ENCODE measurements around the gene BCAS2.

Gene BCAS2

GRCh38 chr1:114561333-114561732, 20.1 kb downstream of the BCAS2 start:
- H3K4me1 ChIP-seq (ENCODE audit: control insufficient read depth, insufficient read depth, low read length, poor library complexity, severe bottlenecking) = no peaks in the 10 kb centered on the region
- no peak overlapping the region for H3K27ac ChIP-seq (ENCODE audit: insufficient read depth, low read length, poor library complexity, severe bottlenecking)
- H3K36me3 ChIP-seq (ENCODE audit: control insufficient read depth, insufficient read depth, low read length) = peaks cover 10% of the 10 kb centered on the region
- no peak for DNase-seq
- H3K27me3 ChIP-seq (replicated peaks; ENCODE audit: control insufficient read depth, insufficient read depth, low read length, poor library complexity, severe bottlenecking) = no peaks in the 10 kb centered on the region
- no peaks in the 10 kb centered on the region for H3K9me3 ChIP-seq (ENCODE audit: control insufficient read depth, low read length)
- H3K4me3 ChIP-seq (ENCODE audit: insufficient read depth, low read depth, low read length, poor library complexity, severe bottlenecking) = no peak overlapping the region

GRCh38 chr1:114559356-114559755, 22.1 kb downstream of the BCAS2 start:
- no peak for DNase-seq
- Histone ChIP-seq H3K27me3 (replicated peaks; ENCODE audit: control insufficient read depth, insufficient read depth, low read length, poor library complexity, severe bottlenecking) (no peaks in the 10 kb centered on the region), H3K4me1 (ENCODE audit: control insufficient read depth, insufficient read depth, low read length, poor library complexity, severe bottlenecking) (no peaks in the 10 kb centered on the region), H3K27ac (ENCODE audit: insufficient read depth, low read length, poor library complexity, severe bottlenecking) (no peak overlapping the region), H3K9me3 (ENCODE audit: control insufficient read depth, low read length) (no peaks in the 10 kb centered on the region), H3K4me3 (ENCODE audit: insufficient read depth, low read depth, low read length, poor library complexity, severe bottlenecking) (no peak overlapping the region), H3K36me3 (ENCODE audit: control insufficient read depth, insufficient read depth, low read length) (no peaks in the 10 kb centered on the region)

GRCh38 chr1:114558544-114558943, 22.9 kb downstream of the BCAS2 start:
- Histone ChIP-seq H3K4me3 (ENCODE audit: insufficient read depth, low read depth, low read length, poor library complexity, severe bottlenecking) (no peak overlapping the region), H3K9me3 (ENCODE audit: control insufficient read depth, low read length) (no peaks in the 10 kb centered on the region), H3K27me3 (replicated peaks; ENCODE audit: control insufficient read depth, insufficient read depth, low read length, poor library complexity, severe bottlenecking) (no peaks in the 10 kb centered on the region), H3K4me1 (ENCODE audit: control insufficient read depth, insufficient read depth, low read length, poor library complexity, severe bottlenecking) (no peaks in the 10 kb centered on the region), H3K27ac (ENCODE audit: insufficient read depth, low read length, poor library complexity, severe bottlenecking) (no peak overlapping the region), H3K36me3 (ENCODE audit: control insufficient read depth, insufficient read depth, low read length) (no peaks in the 10 kb centered on the region)
- no peak for DNase-seq

GRCh38 chr1:114554577-114554976, 26.8 kb downstream of the BCAS2 start:
- no peaks in the 10 kb centered on the region for H3K4me1 ChIP-seq (ENCODE audit: control insufficient read depth, insufficient read depth, low read length, poor library complexity, severe bottlenecking)
- H3K27me3 ChIP-seq (replicated peaks; ENCODE audit: control insufficient read depth, insufficient read depth, low read length, poor library complexity, severe bottlenecking) = no peaks in the 10 kb centered on the region
- H3K4me3 ChIP-seq (ENCODE audit: insufficient read depth, low read depth, low read length, poor library complexity, severe bottlenecking) = no peak overlapping the region
- no peaks in the 10 kb centered on the region for H3K36me3 ChIP-seq (ENCODE audit: control insufficient read depth, insufficient read depth, low read length)
- no peak for DNase-seq
- H3K9me3 ChIP-seq (ENCODE audit: control insufficient read depth, low read length) = no peaks in the 10 kb centered on the region
- H3K27ac ChIP-seq (ENCODE audit: insufficient read depth, low read length, poor library complexity, severe bottlenecking) = no peak overlapping the region

GRCh38 chr1:114552106-114552639, 29.2 kb downstream of the BCAS2 start:
- H3K27ac ChIP-seq (ENCODE audit: insufficient read depth, low read length, poor library complexity, severe bottlenecking) = no peak overlapping the region
- H3K4me3 ChIP-seq (ENCODE audit: insufficient read depth, low read depth, low read length, poor library complexity, severe bottlenecking) = no peak overlapping the region
- no peaks in the 10 kb centered on the region for H3K36me3 ChIP-seq (ENCODE audit: control insufficient read depth, insufficient read depth, low read length)
- no peak for DNase-seq
- H3K27me3 ChIP-seq (replicated peaks; ENCODE audit: control insufficient read depth, insufficient read depth, low read length, poor library complexity, severe bottlenecking) = no peaks in the 10 kb centered on the region
- no peaks in the 10 kb centered on the region for H3K4me1 ChIP-seq (ENCODE audit: control insufficient read depth, insufficient read depth, low read length, poor library complexity, severe bottlenecking)
- H3K9me3 ChIP-seq (ENCODE audit: control insufficient read depth, low read length) = no peaks in the 10 kb centered on the region

- Histone ChIP-seq H3K36me3 (ENCODE audit: control insufficient read depth, insufficient read depth, low read length) (no peaks in the 10 kb centered on the region), H3K9me3 (ENCODE audit: control insufficient read depth, low read length) (no peaks in the 10 kb centered on the region), H3K27ac (ENCODE audit: insufficient read depth, low read length, poor library complexity, severe bottlenecking) (no peak overlapping the region), H3K4me1 (ENCODE audit: control insufficient read depth, insufficient read depth, low read length, poor library complexity, severe bottlenecking) (no peaks in the 10 kb centered on the region), H3K27me3 (replicated peaks; ENCODE audit: control insufficient read depth, insufficient read depth, low read length, poor library complexity, severe bottlenecking) (no peaks in the 10 kb centered on the region), H3K4me3 (ENCODE audit: insufficient read depth, low read depth, low read length, poor library complexity, severe bottlenecking) (no peak overlapping the region)
- no peak for DNase-seq
Observed at GRCh38 chr1:114551400-114551799, 30.0 kb downstream of the BCAS2 start.

- H3K4me1 ChIP-seq (ENCODE audit: control insufficient read depth, insufficient read depth, low read length, poor library complexity, severe bottlenecking) = no peaks in the 10 kb centered on the region
- no peak overlapping the region for H3K4me3 ChIP-seq (ENCODE audit: insufficient read depth, low read depth, low read length, poor library complexity, severe bottlenecking)
- H3K36me3 ChIP-seq (ENCODE audit: control insufficient read depth, insufficient read depth, low read length) = no peaks in the 10 kb centered on the region
- no peak overlapping the region for H3K27ac ChIP-seq (ENCODE audit: insufficient read depth, low read length, poor library complexity, severe bottlenecking)
- no peaks in the 10 kb centered on the region for H3K9me3 ChIP-seq (ENCODE audit: control insufficient read depth, low read length)
- no peak for DNase-seq
- no peaks in the 10 kb centered on the region for H3K27me3 ChIP-seq (replicated peaks; ENCODE audit: control insufficient read depth, insufficient read depth, low read length, poor library complexity, severe bottlenecking)
Observed at GRCh38 chr1:114550336-114550735, 31.1 kb downstream of the BCAS2 start.

GRCh38 chr1:114549137-114549536, 32.3 kb downstream of the BCAS2 start:
- Histone ChIP-seq H3K9me3 (ENCODE audit: control insufficient read depth, low read length) (no peaks in the 10 kb centered on the region), H3K36me3 (ENCODE audit: control insufficient read depth, insufficient read depth, low read length) (no peaks in the 10 kb centered on the region), H3K27ac (ENCODE audit: insufficient read depth, low read length, poor library complexity, severe bottlenecking) (no peak overlapping the region), H3K4me3 (ENCODE audit: insufficient read depth, low read depth, low read length, poor library complexity, severe bottlenecking) (no peak overlapping the region), H3K27me3 (replicated peaks; ENCODE audit: control insufficient read depth, insufficient read depth, low read length, poor library complexity, severe bottlenecking) (no peaks in the 10 kb centered on the region), H3K4me1 (ENCODE audit: control insufficient read depth, insufficient read depth, low read length, poor library complexity, severe bottlenecking) (no peaks in the 10 kb centered on the region)
- DNase-seq = no peak

GRCh38 chr1:114547076-114547475, 34.3 kb downstream of the BCAS2 start:
- no peak overlapping the region for H3K27ac ChIP-seq (ENCODE audit: insufficient read depth, low read length, poor library complexity, severe bottlenecking)
- no peaks in the 10 kb centered on the region for H3K27me3 ChIP-seq (replicated peaks; ENCODE audit: control insufficient read depth, insufficient read depth, low read length, poor library complexity, severe bottlenecking)
- H3K4me1 ChIP-seq (ENCODE audit: control insufficient read depth, insufficient read depth, low read length, poor library complexity, severe bottlenecking) = no peaks in the 10 kb centered on the region
- no peaks in the 10 kb centered on the region for H3K9me3 ChIP-seq (ENCODE audit: control insufficient read depth, low read length)
- no peak for DNase-seq
- H3K36me3 ChIP-seq (ENCODE audit: control insufficient read depth, insufficient read depth, low read length) = no peaks in the 10 kb centered on the region
- H3K4me3 ChIP-seq (ENCODE audit: insufficient read depth, low read depth, low read length, poor library complexity, severe bottlenecking) = no peak overlapping the region

- Histone ChIP-seq H3K4me1 (ENCODE audit: control insufficient read depth, insufficient read depth, low read length, poor library complexity, severe bottlenecking) (no peaks in the 10 kb centered on the region), H3K27me3 (replicated peaks; ENCODE audit: control insufficient read depth, insufficient read depth, low read length, poor library complexity, severe bottlenecking) (no peaks in the 10 kb centered on the region), H3K9me3 (ENCODE audit: control insufficient read depth, low read length) (no peaks in the 10 kb centered on the region), H3K27ac (ENCODE audit: insufficient read depth, low read length, poor library complexity, severe bottlenecking) (no peak overlapping the region), H3K36me3 (ENCODE audit: control insufficient read depth, insufficient read depth, low read length) (no peaks in the 10 kb centered on the region), H3K4me3 (ENCODE audit: insufficient read depth, low read depth, low read length, poor library complexity, severe bottlenecking) (no peak overlapping the region)
- DNase-seq = no peak
Observed at GRCh38 chr1:114545796-114546195, 35.6 kb downstream of the BCAS2 start.

GRCh38 chr1:114545315-114545714, 36.1 kb downstream of the BCAS2 start:
- no peaks in the 10 kb centered on the region for H3K4me1 ChIP-seq (ENCODE audit: control insufficient read depth, insufficient read depth, low read length, poor library complexity, severe bottlenecking)
- DNase-seq = no peak
- no peak overlapping the region for H3K4me3 ChIP-seq (ENCODE audit: insufficient read depth, low read depth, low read length, poor library complexity, severe bottlenecking)
- no peaks in the 10 kb centered on the region for H3K27me3 ChIP-seq (replicated peaks; ENCODE audit: control insufficient read depth, insufficient read depth, low read length, poor library complexity, severe bottlenecking)
- no peak overlapping the region for H3K27ac ChIP-seq (ENCODE audit: insufficient read depth, low read length, poor library complexity, severe bottlenecking)
- H3K9me3 ChIP-seq (ENCODE audit: control insufficient read depth, low read length) = no peaks in the 10 kb centered on the region
- H3K36me3 ChIP-seq (ENCODE audit: control insufficient read depth, insufficient read depth, low read length) = no peaks in the 10 kb centered on the region
